HG03558 (cell line): ENCODE data around the gene TMEM26.
"Not testable (repeated sequence)": the region's sequence is repeated elsewhere in the genome, so short reads cannot be mapped to it uniquely, and the experiment has no call there.

Experiments
- ATAC-seq: cut with Tn5 transposase; IDR thresholded peaks from one replicate; pipeline ENCODE4 v1.9.1; 2021; ENCODE audit warnings: moderate number of reproducible peaks; ENCODE audit not compliant: unreplicated experiment; ENCODE audit errors: extremely low read depth

Gene TMEM26

GRCh38 chr10:61406736-61407135, 46.4 kb downstream of the TMEM26 start:
- ATAC-seq = no peak

GRCh38 chr10:61406242-61406641, 46.9 kb downstream of the TMEM26 start:
- ATAC-seq = no peak

- ATAC-seq = no peak
Measured at GRCh38 chr10:61404751-61405150, 48.4 kb downstream of the TMEM26 start.

- ATAC-seq = no peak
Measured at GRCh38 chr10:61400524-61400923, 52.7 kb downstream of the TMEM26 start.

GRCh38 chr10:61399406-61399805, 53.8 kb downstream of the TMEM26 start:
- no peak for ATAC-seq

- no peak for ATAC-seq
Measured at GRCh38 chr10:61398366-61399129, 54.6 kb downstream of the TMEM26 start.

- ATAC-seq = no peak
Measured at GRCh38 chr10:61397175-61397986, 55.8 kb downstream of the TMEM26 start.

GRCh38 chr10:61391281-61391680, 61.9 kb downstream of the TMEM26 start:
- ATAC-seq = peak; percentile 16

GRCh38 chr10:61390851-61391250, 62.3 kb downstream of the TMEM26 start:
- ATAC-seq = peak; percentile 60

- no peak for ATAC-seq
Measured at GRCh38 chr10:61389887-61390286, 63.3 kb downstream of the TMEM26 start.

GRCh38 chr10:61388986-61389385, 64.2 kb downstream of the TMEM26 start:
- ATAC-seq = not testable (repeated sequence)

GRCh38 chr10:61385231-61386001, 67.8 kb downstream of the TMEM26 start:
- ATAC-seq = no peak

GRCh38 chr10:61381153-61381552, 72.0 kb downstream of the TMEM26 start:
- not testable (repeated sequence) for ATAC-seq

GRCh38 chr10:61378865-61379264, 74.3 kb downstream of the TMEM26 start:
- ATAC-seq = no peak

- no peak for ATAC-seq
Measured at GRCh38 chr10:61376908-61377368, 76.2 kb downstream of the TMEM26 start.

- no peak for ATAC-seq
Measured at GRCh38 chr10:61376377-61376776, 76.8 kb downstream of the TMEM26 start.

- ATAC-seq = no peak
Measured at GRCh38 chr10:61366365-61366764, 86.8 kb downstream of the TMEM26 start.

- ATAC-seq = no peak
Measured at GRCh38 chr10:61364619-61365018, 88.6 kb downstream of the TMEM26 start.

- ATAC-seq = no peak
Measured at GRCh38 chr10:61363006-61363405, 90.2 kb downstream of the TMEM26 start.

- ATAC-seq = no peak
Measured at GRCh38 chr10:61359452-61359851, 93.7 kb downstream of the TMEM26 start.

- no peak for ATAC-seq
Measured at GRCh38 chr10:61357687-61358086, 95.5 kb downstream of the TMEM26 start.
